Upper lobe of left lung (tissue), 6 donors: ENCODE measurements around the gene CDH12. TPM values are rescaled to one million over a fixed set of nuclear protein-coding genes. Genes with fewer than 3 reads are reported as not detected.
"Not testable (repeated sequence)": the region's sequence is repeated elsewhere in the genome, so short reads cannot be mapped to it uniquely, and the experiment has no call there.

ENCODE experiments used
- ATAC-seq, 2 donors: fragments of 200-7000 bp; cut with Tn5 transposase; one replicate each; pipeline ENCODE4 v1.9.1; 2022; ENCODE audit warnings: mild to moderate bottlenecking in 2 of 2, moderate library complexity in 2 of 2; ENCODE audit not compliant: low FRiP score in 2 of 2
- DNase-seq, 2 donors: peaks; one replicate each; pipeline ENCODE4 v3.0.0-alpha.2; 2019 to 2020
- H3K27ac ChIP-seq, 4 donors: fragments of 200-600 bp; sonication (generic); one replicate each; pipeline ENCODE4 v1.5.1; 2016 to 2019
- H3K27me3 ChIP-seq, 4 donors: fragments of 200-600 bp; sonication (generic); one replicate each; pipeline ENCODE4 v1.5.1; 2017 to 2019
- H3K36me3 ChIP-seq, 4 donors: fragments of 200-600 bp; sonication (generic); one replicate each; pipeline ENCODE4 v1.5.1; 2016 to 2019
- H3K4me1 ChIP-seq, 4 donors: fragments of 200-600 bp; sonication (generic); one replicate each; pipeline ENCODE4 v1.5.1; 2018 to 2019
- H3K4me3 ChIP-seq, 4 donors: fragments of 200-600 bp; sonication (generic); one replicate each; pipeline ENCODE4 v1.5.1; 2017 to 2019; ENCODE audit warnings: mild to moderate bottlenecking in 2 of 4, moderate library complexity in 1 of 4
- H3K9me3 ChIP-seq, 4 donors: fragments of 200-600 bp; sonication (generic); one replicate each; pipeline ENCODE4 v1.5.1; 2018 to 2019
- EP300 ChIP-seq, 4 donors: sonication (generic); formaldehyde crosslinking; IDR thresholded peaks; one replicate each; pipeline ENCODE4 v1.5.1; 2017; ENCODE audit warnings: antibody characterized with exemption in 4 of 4, control low read depth in 2 of 4
- POLR2A ChIP-seq, 4 donors: fragments of 450-650 bp; IDR thresholded peaks; one replicate each; pipeline ENCODE4 v1.5.1; 2016 to 2017; ENCODE audit warnings: antibody characterized with exemption in 4 of 4, mild to moderate bottlenecking in 2 of 4
- POLR2AphosphoS5 ChIP-seq, 2 donors: sonication (generic); formaldehyde crosslinking; IDR thresholded peaks; one replicate each; pipeline ENCODE4 v1.5.1; 2017; ENCODE audit warnings: antibody characterized with exemption in 2 of 2
- WGBS, 2 donors: methylation state at CpG; one replicate each; pipeline ENCODE4 v1.1.5; 2017 to 2018; 5-methylcytosine and 5-hydroxymethylcytosine counted together
- total RNA-seq, 6 donors: library from RNA; depleted of rRNA in 4 of 6; stranded (reverse); fragments of >200 nt in 4 of 6; gene quantifications; one replicate each; pipeline versions ENCODE4 v1.1.0 to v1.2.1, GENCODE V29; 2016 to 2021
- TF ChIP-seq, protein P1 (sequence below), 6 experiments: fragments of 450-650 bp in 4 of 6; fragments of 200-600 bp in 2 of 6; sonication (generic) in 2 of 6; IDR thresholded peaks; one replicate each; pipeline ENCODE4 v1.5.1; 2016 to 2019; ENCODE audit warnings: antibody characterized with exemption in 6 of 6
- donor health status: DM: no; HTN: no; CAD: no; lungs with moderate emphysema.
- donor health status: DM: no; HTN: yes; CAD: no; lungs with severe emphysema.

Gene CDH12
- total RNA-seq, 6 donors from 2014 or later: 0.10 to 0.49 TPM; not detected in 4

DNA sequence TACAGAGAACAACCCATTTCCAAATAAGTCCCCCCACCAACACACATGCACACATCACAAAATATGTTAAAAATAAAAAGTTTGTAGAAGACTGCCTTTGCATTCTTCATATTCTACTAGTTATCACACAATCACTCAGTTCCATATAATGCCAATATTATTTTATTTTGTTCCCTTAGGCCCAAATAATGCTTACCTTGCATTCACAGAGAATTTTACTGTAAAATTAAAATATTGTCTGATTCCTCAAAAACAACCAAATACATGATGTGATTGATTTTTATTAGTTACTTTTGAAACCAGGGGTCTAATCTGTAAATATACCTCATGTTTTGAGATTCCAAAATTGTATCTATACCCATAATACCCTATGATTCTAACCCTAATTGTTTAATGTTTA lies 536.9 kb downstream of the CDH12 start:
- no peak for DNase-seq
- Histone ChIP-seq H3K4me1 (no peaks in the 10 kb centered on the region), H3K27ac (no peak overlapping the region), H3K9me3 (no peaks in the 10 kb centered on the region), H3K36me3 (no peaks in the 10 kb centered on the region), H3K27me3 (no peaks in the 10 kb centered on the region), H3K4me3 (no peak overlapping the region)
- TF ChIP-seq, protein P1, sequence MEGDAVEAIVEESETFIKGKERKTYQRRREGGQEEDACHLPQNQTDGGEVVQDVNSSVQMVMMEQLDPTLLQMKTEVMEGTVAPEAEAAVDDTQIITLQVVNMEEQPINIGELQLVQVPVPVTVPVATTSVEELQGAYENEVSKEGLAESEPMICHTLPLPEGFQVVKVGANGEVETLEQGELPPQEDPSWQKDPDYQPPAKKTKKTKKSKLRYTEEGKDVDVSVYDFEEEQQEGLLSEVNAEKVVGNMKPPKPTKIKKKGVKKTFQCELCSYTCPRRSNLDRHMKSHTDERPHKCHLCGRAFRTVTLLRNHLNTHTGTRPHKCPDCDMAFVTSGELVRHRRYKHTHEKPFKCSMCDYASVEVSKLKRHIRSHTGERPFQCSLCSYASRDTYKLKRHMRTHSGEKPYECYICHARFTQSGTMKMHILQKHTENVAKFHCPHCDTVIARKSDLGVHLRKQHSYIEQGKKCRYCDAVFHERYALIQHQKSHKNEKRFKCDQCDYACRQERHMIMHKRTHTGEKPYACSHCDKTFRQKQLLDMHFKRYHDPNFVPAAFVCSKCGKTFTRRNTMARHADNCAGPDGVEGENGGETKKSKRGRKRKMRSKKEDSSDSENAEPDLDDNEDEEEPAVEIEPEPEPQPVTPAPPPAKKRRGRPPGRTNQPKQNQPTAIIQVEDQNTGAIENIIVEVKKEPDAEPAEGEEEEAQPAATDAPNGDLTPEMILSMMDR (IDR thresholded peaks at IDR 0.05): no peak
- no peak for TF ChIP-seq POLR2A (IDR thresholded peaks at IDR 0.05)
- no peak for TF ChIP-seq POLR2AphosphoS5 (IDR thresholded peaks at IDR 0.05)
- no peak for TF ChIP-seq EP300 (IDR thresholded peaks at IDR 0.05)
- ATAC-seq: no peak

DNA sequence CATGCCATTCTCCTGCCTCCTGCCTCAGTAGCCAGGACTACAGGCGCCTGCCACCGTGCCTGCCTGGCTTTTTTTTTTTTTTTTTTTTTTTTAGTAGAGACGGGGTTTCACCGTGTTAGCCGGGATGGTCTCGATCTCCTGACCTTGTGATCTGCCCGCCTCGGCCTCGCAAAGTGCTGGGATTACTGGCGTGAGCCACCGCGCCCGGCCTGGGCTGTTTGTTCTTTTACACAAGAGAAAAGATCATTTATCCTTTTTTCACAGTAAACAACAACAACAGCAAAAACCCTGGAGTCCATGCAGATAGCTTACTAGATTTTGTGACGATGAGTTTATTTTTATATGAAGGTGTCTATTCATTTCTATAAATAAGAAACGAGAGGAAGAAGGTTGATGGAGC lies 538.1 kb downstream of the CDH12 start:
- not testable (repeated sequence) for H3K27me3 ChIP-seq, H3K4me1 ChIP-seq, H3K36me3 ChIP-seq, H3K27ac ChIP-seq, ATAC-seq, H3K9me3 ChIP-seq, H3K4me3 ChIP-seq
- 87 to 93% methylated on average over 14 to 15 of the region's 15 CpGs for WGBS, 2 donors
- peak in 1 of 2 donors; percentile 59 for DNase-seq

DNA sequence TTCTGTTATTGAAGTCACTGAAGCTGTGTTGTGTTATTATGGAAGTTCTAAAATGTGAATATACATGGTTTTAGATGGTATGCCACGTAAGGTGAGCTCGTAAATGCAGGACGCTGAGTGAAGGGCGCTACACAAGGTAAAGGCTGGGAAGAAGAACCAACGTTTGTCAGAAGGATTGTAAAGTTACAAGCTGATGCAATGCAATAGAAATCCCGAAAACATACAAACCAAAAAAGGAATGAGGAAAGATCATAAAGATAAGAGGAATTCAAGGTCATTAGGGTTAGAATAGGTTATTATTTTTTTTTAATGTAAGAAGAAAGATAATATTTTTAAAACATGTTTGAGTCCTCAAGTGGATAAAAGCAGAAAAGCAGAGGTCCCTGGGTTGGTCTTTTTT lies 538.6 kb downstream of the CDH12 start:
- ATAC-seq (no peak), DNase-seq (no peak)
- Histone ChIP-seq H3K27ac (no peak overlapping the region), H3K36me3 (no peaks in the 10 kb centered on the region), H3K4me1 (no peaks in the 10 kb centered on the region), H3K27me3 (no peaks in the 10 kb centered on the region), H3K4me3 (no peak overlapping the region), H3K9me3 (no peaks in the 10 kb centered on the region)
- 82 to 86% methylated on average over 6 of the region's 6 CpGs for WGBS, 2 donors
- TF ChIP-seq EP300 (IDR thresholded peaks at IDR 0.05): no peak
- no peak for TF ChIP-seq POLR2AphosphoS5 (IDR thresholded peaks at IDR 0.05)
- TF ChIP-seq, protein P1 (IDR thresholded peaks at IDR 0.05): no peak
- no peak for TF ChIP-seq POLR2A (IDR thresholded peaks at IDR 0.05)

DNA sequence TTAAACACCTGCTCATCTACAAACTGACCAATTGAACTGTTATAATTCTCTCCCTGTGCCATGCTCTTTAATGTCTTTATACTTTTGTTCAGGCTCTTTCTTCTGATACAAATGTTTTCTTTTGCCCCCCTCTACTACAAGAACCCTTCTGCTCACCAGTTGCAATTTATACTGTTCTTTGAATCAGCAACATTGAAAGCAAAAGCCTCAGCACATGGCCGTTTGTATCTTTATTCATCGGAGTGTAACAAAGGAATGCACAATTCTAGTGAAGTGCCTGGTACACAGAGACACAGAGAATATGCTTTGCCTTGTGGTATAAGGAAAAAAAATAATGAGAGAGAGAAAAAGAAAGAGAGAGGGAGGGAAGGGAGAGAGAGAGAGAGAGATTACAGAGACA lies 547.1 kb downstream of the CDH12 start:
- no peaks in the 10 kb centered on the region for H3K9me3 ChIP-seq
- H3K4me3 ChIP-seq: no peak overlapping the region
- TF ChIP-seq, protein P1 (IDR thresholded peaks at IDR 0.05): no peak
- TF ChIP-seq POLR2A (IDR thresholded peaks at IDR 0.05) (no peak), POLR2AphosphoS5 (IDR thresholded peaks at IDR 0.05) (no peak), EP300 (IDR thresholded peaks at IDR 0.05) (no peak)
- WGBS, 2 donors: 52 to 62% methylated on average over 2 of the region's 2 CpGs
- no peak overlapping the region for H3K27ac ChIP-seq
- H3K27me3 ChIP-seq: no peaks in the 10 kb centered on the region
- DNase-seq (no peak), ATAC-seq (no peak)
- H3K4me1 ChIP-seq: no peaks in the 10 kb centered on the region
- H3K36me3 ChIP-seq: no peaks in the 10 kb centered on the region

DNA sequence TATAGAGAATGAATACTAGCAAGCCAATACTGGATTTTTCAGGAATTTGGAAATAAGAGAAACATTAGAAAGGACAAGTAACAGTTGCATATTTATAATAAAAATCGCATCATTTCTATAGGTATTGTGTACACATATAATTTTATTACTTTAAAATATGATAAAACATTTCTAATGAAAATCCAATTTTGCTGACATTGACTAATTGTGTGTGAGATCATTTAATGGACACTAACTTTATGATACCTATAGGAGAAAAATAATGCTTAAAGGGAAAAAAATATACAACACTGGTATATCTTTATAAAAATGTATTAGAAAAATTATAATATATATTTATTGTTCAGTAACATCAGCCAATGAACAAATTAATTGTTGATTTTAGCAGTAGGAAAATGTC lies 557.3 kb downstream of the CDH12 start:
- WGBS, 2 donors: 65 to 94% methylated on average over 1 of the region's 1 CpG
- Histone ChIP-seq H3K27me3 (no peaks in the 10 kb centered on the region), H3K4me3 (no peak overlapping the region), H3K36me3 (no peaks in the 10 kb centered on the region), H3K4me1 (no peaks in the 10 kb centered on the region), H3K27ac (no peak overlapping the region), H3K9me3 (peaks cover 0 to 14% (median 1%) of the 10 kb centered on the region in 4 donors)
- no peak for TF ChIP-seq EP300 (IDR thresholded peaks at IDR 0.05)
- TF ChIP-seq POLR2AphosphoS5 (IDR thresholded peaks at IDR 0.05): no peak
- TF ChIP-seq POLR2A (IDR thresholded peaks at IDR 0.05): no peak
- TF ChIP-seq, protein P1 (IDR thresholded peaks at IDR 0.05): no peak
- no peak for DNase-seq
- ATAC-seq: no peak
